Endothelial cell of umbilical vein (primary cell): Measurements from ENCODE around the gene TMEM107. TPM values are rescaled to one million over a fixed set of nuclear protein-coding genes. Genes with fewer than 3 reads are reported as not detected.
A peak's percentile ranks its signal among the peaks of the same experiment; 100 is the strongest.

Experiments used
- BruUV-seq: library from RNA; stranded (reverse); fragments of 400-500 nt; replicated peaks from 2 replicates; lab custom pipeline; 2021; lab: Mats Ljungman, UMichigan
- CTCF ChIA-PET: fragments of 300-600, 350-600 bp; sonication (Branson Sonifier 250); formaldehyde crosslinking; loops from one replicate; lab custom pipeline; 2021; ENCODE audit warnings: antibody characterized with exemption, inconsistent platforms; lab: Charles Lee
- POLR2A ChIA-PET: fragments of 300-600, 350-600 bp; sonication (Branson Sonifier 250); formaldehyde crosslinking; loops from one replicate; lab custom pipeline; 2021; ENCODE audit warnings: antibody characterized with exemption, inconsistent platforms; lab: Charles Lee
- DNase-seq: peaks from one replicate; pipeline ENCODE4 v3.0.0-alpha.2; 2011; ENCODE audit warnings: low read depth, low spot score
- FAIRE-seq: peaks from 2 replicates; lab custom pipeline; 2011; peaks lifted over from hg19 to GRCh38; lab: Jason Lieb, UNC
- H2AFZ ChIP-seq: 2 replicates; pipeline ENCODE4 v1.6.0; 2012; ENCODE audit warnings: low read depth, low read length, control low read depth, inconsistent platforms
- H3K27ac ChIP-seq: 2 replicates; pipeline ENCODE4 v1.5.1; 2011; ENCODE audit warnings: low read depth, mild to moderate bottlenecking, control low read depth, low read length, moderate library complexity; ENCODE audit not compliant: insufficient read depth
- H3K27me3 ChIP-seq, 2 experiments: 2 replicates each; pipeline versions ENCODE4 v1.6.0 to v1.6.1; 2011; ENCODE audit warnings: low read length in 2 of 2, mixed read lengths in 1 of 2; ENCODE audit not compliant: control insufficient read depth in 2 of 2, insufficient read depth in 2 of 2
- H3K36me3 ChIP-seq, 2 experiments: 2 replicates in 1 of 2; 3 replicates in 1 of 2; pipeline ENCODE4 v1.5.1; 2011; ENCODE audit warnings: low read length in 2 of 2, mild to moderate bottlenecking in 1 of 2, moderate library complexity in 1 of 2; ENCODE audit not compliant: control insufficient read depth in 2 of 2, insufficient read depth in 2 of 2; ENCODE audit errors: extremely low read depth in 1 of 2
- H3K4me1 ChIP-seq: 3 replicates; pipeline ENCODE4 v1.5.1; 2011; ENCODE audit warnings: mild to moderate bottlenecking, low read length; ENCODE audit not compliant: control insufficient read depth, insufficient read depth; ENCODE audit errors: extremely low read depth
- H3K4me2 ChIP-seq: 2 replicates; pipeline ENCODE4 v1.6.1; 2011; ENCODE audit warnings: low read length, control low read depth, mixed read lengths; ENCODE audit not compliant: insufficient read depth
- H3K4me3 ChIP-seq, 3 experiments: fragments of 200-600 bp in 1 of 3; sonication (generic), shearing (Covaris generic) in 1 of 3; replicated peaks in 1 of 3; 2 replicates each; pipeline ENCODE4 v1.5.1; 2011 to 2016; ENCODE audit warnings: control low read depth in 3 of 3, low read length in 3 of 3, mild to moderate bottlenecking in 2 of 3, inconsistent platforms in 1 of 3, low read depth in 1 of 3, moderate library complexity in 1 of 3; ENCODE audit not compliant: insufficient read depth in 1 of 3
- H3K79me2 ChIP-seq: 2 replicates; pipeline ENCODE4 v1.6.0; 2012; ENCODE audit warnings: low read length, inconsistent platforms; ENCODE audit not compliant: control insufficient read depth, insufficient read depth
- H3K9ac ChIP-seq: replicated peaks from 2 replicates; pipeline ENCODE3; 2011; ENCODE audit warnings: low read length, control low read depth; ENCODE audit not compliant: insufficient read depth; ENCODE audit errors: extremely low read depth
- H3K9me1 ChIP-seq: replicated peaks from 3 replicates; pipeline ENCODE4 v1.6.0; 2011; ENCODE audit warnings: mild to moderate bottlenecking, low read length; ENCODE audit not compliant: control insufficient read depth, insufficient read depth; ENCODE audit errors: extremely low read depth
- H3K9me3 ChIP-seq: replicated peaks from 2 replicates; pipeline ENCODE4 v1.5.1; 2012; ENCODE audit warnings: low read length, inconsistent platforms; ENCODE audit not compliant: control insufficient read depth, insufficient read depth
- H4K20me1 ChIP-seq: replicated peaks from 2 replicates; pipeline ENCODE3; 2011; ENCODE audit warnings: mild to moderate bottlenecking, low read length; ENCODE audit not compliant: control insufficient read depth, insufficient read depth; ENCODE audit errors: extremely low read depth
- EZH2 ChIP-seq: IDR thresholded peaks from 2 replicates; pipeline ENCODE4 v1.6.1; 2012; ENCODE audit warnings: borderline replicate concordance, low read depth, mild to moderate bottlenecking, moderate library complexity, low read length, inconsistent platforms; ENCODE audit not compliant: severe bottlenecking
- FOS ChIP-seq: IDR thresholded peaks from 2 replicates; pipeline ENCODE4 v1.6.1; 2011; ENCODE audit warnings: mild to moderate bottlenecking, low read length, moderate library complexity, borderline replicate concordance; ENCODE audit not compliant: insufficient read depth
- GATA2 ChIP-seq: IDR thresholded peaks from 2 replicates; pipeline ENCODE4 v1.7.0; 2011; ENCODE audit warnings: low read depth, mild to moderate bottlenecking, moderate library complexity, mixed read lengths, low read length; ENCODE audit not compliant: insufficient read length, insufficient read depth
- JUN ChIP-seq: IDR thresholded peaks from 2 replicates; pipeline ENCODE4 v1.6.1; 2011; ENCODE audit warnings: borderline replicate concordance, low read depth; ENCODE audit not compliant: insufficient read length, insufficient read depth
- MYC ChIP-seq: IDR thresholded peaks from one replicate; pipeline ENCODE4 v1.6.1; 2011; ENCODE audit warnings: mild to moderate bottlenecking, low read depth, low read length
- POLR2A ChIP-seq: IDR thresholded peaks from 2 replicates; pipeline ENCODE4 v1.6.1; 2012; ENCODE audit warnings: low read depth, mild to moderate bottlenecking, control low read depth, low read length
- POLR2AphosphoS5 ChIP-seq: IDR thresholded peaks from 2 replicates; pipeline ENCODE4 v1.6.1; 2012; ENCODE audit warnings: low read depth, mild to moderate bottlenecking, control low read depth, low read length, moderate library complexity; ENCODE audit not compliant: insufficient read depth
- dilution Hi-C: fragments of 300-500 bp; cut with MboI; formaldehyde crosslinking; loops from one replicate; pipeline ENCODE4 v1.15.0; 2019; ENCODE audit warnings: low sequenced_read_pairs; ENCODE audit not compliant: extremely low pct_ligation_motif_present
- intact Hi-C: fragments of 100-400 bp; cut with micrococcal nuclease; formaldehyde crosslinking; loops from one replicate; pipeline ENCODE4 v1.10.0; 2022
- polyA plus RNA-seq, 4 experiments: library from polyadenylated mRNA; depleted of rRNA in 3 of 4; stranded (reverse) in 3 of 4; unstranded in 1 of 4; fragments of >200 nt; gene quantifications; 2 replicates each; pipeline versions ENCODE4 v1.2.1 to v1.2.3, GENCODE V29; 2011 to 2012; ENCODE audit warnings: missing spikeins in 1 of 4
- total RNA-seq: library from RNA; stranded (reverse); gene quantifications from 2 replicates; pipeline ENCODE4 v1.2.3, GENCODE V29; 2021
- TF ChIP-seq, protein P1 (sequence below), 2 donors: IDR thresholded peaks; 1 replicate in 1 of 2; 2 replicates in 1 of 2; pipeline ENCODE4 v1.5.1; 2011; ENCODE audit warnings: low read length in 2 of 2, mild to moderate bottlenecking in 2 of 2, moderate library complexity in 2 of 2, control low read depth in 1 of 2, inconsistent platforms in 1 of 2, low read depth in 1 of 2; ENCODE audit not compliant: insufficient read depth in 1 of 2; ENCODE audit errors: extremely low read depth in 1 of 2
- TF ChIP-seq, protein P2 (sequence below): IDR thresholded peaks from 2 replicates; pipeline ENCODE4 v1.6.1; 2011; ENCODE audit not compliant: insufficient read depth, insufficient read length

Gene TMEM107
- total and polyA plus RNA-seq, 2 donors (not counting 3 experiments of a cell fraction or from before 2014, with no cell fraction given) = 20.4 to 31.6 TPM

DNA sequence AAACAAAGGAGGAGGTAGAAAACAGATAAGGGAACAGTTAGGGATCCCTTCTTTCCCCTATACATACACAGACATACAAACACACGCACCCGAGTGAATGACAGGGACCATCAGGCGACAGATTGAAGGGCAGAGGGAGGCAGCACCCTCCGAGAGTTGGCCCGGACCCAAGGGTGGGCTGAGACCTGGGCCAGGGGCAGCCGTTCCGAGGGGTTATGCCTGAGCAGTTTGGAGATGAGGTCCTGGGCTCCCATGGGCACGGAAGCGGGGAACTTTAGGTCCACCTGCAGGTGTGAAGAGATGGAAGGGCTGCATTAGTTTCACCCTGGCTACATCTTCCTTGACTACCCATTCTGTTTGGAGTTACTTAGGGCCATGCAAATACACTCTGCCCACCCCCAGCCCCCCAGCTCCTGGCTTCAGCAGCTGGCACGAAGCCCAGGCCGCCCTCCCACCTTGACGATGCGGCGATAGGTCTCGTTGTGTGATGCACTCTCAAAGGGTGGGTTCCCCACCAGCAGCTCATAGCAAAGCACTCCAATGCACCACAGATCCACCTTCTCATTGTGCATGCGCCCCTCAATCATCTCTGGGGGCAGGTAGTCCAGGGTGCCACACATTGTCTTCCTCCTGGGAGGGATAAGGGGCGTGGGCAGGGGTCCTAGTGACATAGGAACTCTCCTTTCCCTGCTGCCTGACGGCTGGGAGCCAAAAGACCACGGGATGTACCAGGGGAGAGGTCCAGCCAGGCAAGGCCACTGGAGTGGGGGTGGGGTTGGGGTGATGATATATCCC is 28.8 kb upstream of the TMEM107 start:
- dilution Hi-C loops = no loop called here
- POLR2A ChIA-PET = no interaction called here

GRCh38 chr17:8192070-8192815 is 16.1 kb upstream of the TMEM107 start:
- H4K20me1 ChIP-seq = no peaks in the 10 kb centered on the region
- intact Hi-C loops = no loop called here
- H3K4me2 ChIP-seq = peak overlapping the region; percentile 63
- peaks cover 27% of the 10 kb centered on the region for H3K4me1 ChIP-seq
- POLR2A ChIA-PET = interaction anchor here (0.6 to 2.0 kb wide), 5 partner anchors 8 to 32 kb away, joined by 3 to 9 read pairs (median 6); partner anchors contain the start of gene AURKB
- FAIRE-seq = peak; percentile 92
- peak; percentile 93 for DNase-seq
- H3K9me3 ChIP-seq = no peaks in the 10 kb centered on the region
- H3K79me2 ChIP-seq = peaks cover 8% of the 10 kb centered on the region
- peak overlapping the region; percentile 50 for H3K27ac ChIP-seq
- H3K9me1 ChIP-seq = no peaks in the 10 kb centered on the region
- H2AFZ ChIP-seq = peak overlapping the region; percentile 61
- no peaks in the 10 kb centered on the region for H3K27me3 ChIP-seq
- peak overlapping the region; percentile 61 for H3K9ac ChIP-seq
- CTCF ChIA-PET = interaction anchor here (0.8 to 1.6 kb wide), 6 partner anchors 18 to 109 kb away, joined by 3 to 7 read pairs (median 4); partner anchors contain the start of genes AURKB and CTC1
- dilution Hi-C loops = no loop called here
- no peak for TF ChIP-seq JUN
- peak; percentile 83 for TF ChIP-seq POLR2A
- TF ChIP-seq POLR2AphosphoS5 = no peak
- TF ChIP-seq GATA2 = no peak
- no peak for TF ChIP-seq EZH2
- TF ChIP-seq, protein P1, sequence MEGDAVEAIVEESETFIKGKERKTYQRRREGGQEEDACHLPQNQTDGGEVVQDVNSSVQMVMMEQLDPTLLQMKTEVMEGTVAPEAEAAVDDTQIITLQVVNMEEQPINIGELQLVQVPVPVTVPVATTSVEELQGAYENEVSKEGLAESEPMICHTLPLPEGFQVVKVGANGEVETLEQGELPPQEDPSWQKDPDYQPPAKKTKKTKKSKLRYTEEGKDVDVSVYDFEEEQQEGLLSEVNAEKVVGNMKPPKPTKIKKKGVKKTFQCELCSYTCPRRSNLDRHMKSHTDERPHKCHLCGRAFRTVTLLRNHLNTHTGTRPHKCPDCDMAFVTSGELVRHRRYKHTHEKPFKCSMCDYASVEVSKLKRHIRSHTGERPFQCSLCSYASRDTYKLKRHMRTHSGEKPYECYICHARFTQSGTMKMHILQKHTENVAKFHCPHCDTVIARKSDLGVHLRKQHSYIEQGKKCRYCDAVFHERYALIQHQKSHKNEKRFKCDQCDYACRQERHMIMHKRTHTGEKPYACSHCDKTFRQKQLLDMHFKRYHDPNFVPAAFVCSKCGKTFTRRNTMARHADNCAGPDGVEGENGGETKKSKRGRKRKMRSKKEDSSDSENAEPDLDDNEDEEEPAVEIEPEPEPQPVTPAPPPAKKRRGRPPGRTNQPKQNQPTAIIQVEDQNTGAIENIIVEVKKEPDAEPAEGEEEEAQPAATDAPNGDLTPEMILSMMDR (IDR thresholded peaks at IDR 0.05; ENCODE audit: extremely low read depth in 1 of 2, insufficient read depth in 1 of 2, low read depth in 1 of 2, low read length in 2 of 2) = no peak
- no peak for TF ChIP-seq FOS
- TF ChIP-seq, protein P2, sequence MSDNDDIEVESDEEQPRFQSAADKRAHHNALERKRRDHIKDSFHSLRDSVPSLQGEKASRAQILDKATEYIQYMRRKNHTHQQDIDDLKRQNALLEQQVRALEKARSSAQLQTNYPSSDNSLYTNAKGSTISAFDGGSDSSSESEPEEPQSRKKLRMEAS = peak; percentile 98
- TF ChIP-seq MYC = no peak
- BruUV-seq = TSS peak; percentile 20
- peak overlapping the region in 2 of 3 experiments; percentile 9 to 43 for H3K4me3 ChIP-seq
- no peaks in the 10 kb centered on the region for H3K36me3 ChIP-seq

More for the DNA sequence above, 28.8 kb upstream of the TMEM107 start:
- intact Hi-C loops = no loop called here
- TF ChIP-seq POLR2AphosphoS5 (peak; percentile 33), JUN (no peak), EZH2 (no peak)
- H3K79me2 ChIP-seq = peaks cover 29% of the 10 kb centered on the region
- H3K27me3 ChIP-seq = no peaks in the 10 kb centered on the region
- no peak overlapping the region for H3K9ac ChIP-seq
- no peak overlapping the region for H3K4me2 ChIP-seq
- H3K27ac ChIP-seq = no peak overlapping the region
- FAIRE-seq (no peak), DNase-seq (no peak)
- BruUV-seq = no TSS peak
- no peaks in the 10 kb centered on the region for H3K9me1 ChIP-seq
- H4K20me1 ChIP-seq = no peaks in the 10 kb centered on the region
- H3K36me3 ChIP-seq = peaks cover 3 to 7% of the 10 kb centered on the region in 2 experiments
- H3K4me1 ChIP-seq = peaks cover 9% of the 10 kb centered on the region
- no peak overlapping the region for H3K4me3 ChIP-seq
- H2AFZ ChIP-seq = no peak overlapping the region
- no peaks in the 10 kb centered on the region for H3K9me3 ChIP-seq
- CTCF ChIA-PET = no interaction called here
